HepG2 (cell line): ENCODE results near the gene AMBRA1. TPM values are rescaled to one million over a fixed set of nuclear protein-coding genes. Genes with fewer than 3 reads are reported as not detected.

Experiments
- BHLHE40 ChIP-seq: IDR thresholded peaks from 2 replicates; pipeline ENCODE4 v1.6.1; 2011; ENCODE audit warnings: low read length, improper control_type of control experiment
- ELF3 ChIP-seq: IDR thresholded peaks from 2 replicates; pipeline ENCODE4 v1.6.1; 2016; ENCODE audit warnings: missing genetic modification reagents, missing compliant biosample characterization
- EP300 ChIP-seq, 3 experiments: sonication (generic) in 1 of 3; formaldehyde crosslinking in 1 of 3; IDR thresholded peaks; 2 replicates each; pipeline versions ENCODE4 v1.5.1 to v1.6.1; 2011 to 2020; ENCODE audit warnings: low read depth in 2 of 3, low read length in 2 of 3, borderline replicate concordance in 1 of 3, improper control_type of control experiment in 1 of 3, mild to moderate bottlenecking in 1 of 3, missing genetic modification reagents in 1 of 3, moderate library complexity in 1 of 3
- FIP1L1 ChIP-seq: fragments of 200-400 bp; formaldehyde crosslinking; IDR thresholded peaks from 2 replicates; pipeline ENCODE4 v1.6.1; 2018; ENCODE audit warnings: low read depth, mild to moderate bottlenecking, low read length, moderate library complexity, borderline replicate concordance; ENCODE audit not compliant: insufficient read depth
- HMG20B ChIP-seq: conservative IDR thresholded peaks from 2 replicates; pipeline ENCODE4 v1.6.1; 2016; ENCODE audit warnings: missing genetic modification reagents, missing compliant biosample characterization
- MAFG ChIP-seq: sonication (generic); formaldehyde crosslinking; IDR thresholded peaks from 2 replicates; pipeline ENCODE4 v1.5.1; 2020; ENCODE audit warnings: mild to moderate bottlenecking, missing genetic modification reagents
- NCOA2 ChIP-seq: sonication (generic); formaldehyde crosslinking; IDR thresholded peaks from 2 replicates; pipeline ENCODE4 v1.8.0; 2022; ENCODE audit warnings: inconsistent platforms
- NFAT5 ChIP-seq: sonication (generic); formaldehyde crosslinking; IDR thresholded peaks from 2 replicates; pipeline ENCODE4 v1.4.0; 2020; ENCODE audit warnings: missing genetic modification reagents
- SKI ChIP-seq: fragments of 450-650 bp; IDR thresholded peaks from one replicate; pipeline ENCODE4 v1.6.1; 2018; ENCODE audit warnings: mild to moderate bottlenecking; ENCODE audit not compliant: partially characterized antibody
- TFDP1 ChIP-seq: IDR thresholded peaks from 2 replicates; pipeline ENCODE4 v1.6.1; 2016; ENCODE audit warnings: missing compliant biosample characterization, missing genetic modification reagents, borderline replicate concordance
- ZMAT5 ChIP-seq: sonication (generic); formaldehyde crosslinking; IDR thresholded peaks from 2 replicates; pipeline ENCODE4 v1.5.0; 2020; ENCODE audit warnings: mild to moderate bottlenecking, low read depth, missing genetic modification reagents, borderline replicate concordance
- ZNF292 ChIP-seq: sonication (generic); formaldehyde crosslinking; IDR thresholded peaks from 2 replicates; pipeline ENCODE4 v1.8.1; 2022; ENCODE audit warnings: mild to moderate bottlenecking, low read depth, missing genetic modification reagents, borderline replicate concordance
- ZNF326 ChIP-seq: sonication (generic); formaldehyde crosslinking; IDR thresholded peaks from 2 replicates; pipeline ENCODE4 v1.4.0; 2020; ENCODE audit warnings: missing genetic modification reagents, borderline replicate concordance
- ZNF34 ChIP-seq: sonication (generic); formaldehyde crosslinking; IDR thresholded peaks from 2 replicates; pipeline ENCODE4 v1.4.0; 2020; ENCODE audit warnings: mild to moderate bottlenecking, missing genetic modification reagents, borderline replicate concordance
- ZNF383 ChIP-seq: sonication (generic); formaldehyde crosslinking; IDR thresholded peaks from 2 replicates; pipeline ENCODE4 v1.4.0; 2020; ENCODE audit warnings: missing genetic modification reagents, mild to moderate bottlenecking, borderline replicate concordance
- ZNF432 ChIP-seq: sonication (generic); formaldehyde crosslinking; IDR thresholded peaks from 2 replicates; pipeline ENCODE4 v1.5.0; 2020; ENCODE audit warnings: missing genetic modification reagents, mild to moderate bottlenecking, borderline replicate concordance
- ZNF460 ChIP-seq: sonication (generic); formaldehyde crosslinking; IDR thresholded peaks from 2 replicates; pipeline ENCODE4 v1.5.1; 2020; ENCODE audit warnings: missing genetic modification reagents, mild to moderate bottlenecking, borderline replicate concordance
- ZNF510 ChIP-seq: sonication (generic); formaldehyde crosslinking; IDR thresholded peaks from 2 replicates; pipeline ENCODE4 v1.4.0; 2020; ENCODE audit warnings: low read depth, mild to moderate bottlenecking, missing genetic modification reagents
- ZNF546 ChIP-seq: sonication (generic); formaldehyde crosslinking; conservative IDR thresholded peaks from 2 replicates; pipeline ENCODE4 v1.8.1; 2023; ENCODE audit warnings: mild to moderate bottlenecking, missing genetic modification reagents
- ZNF570 ChIP-seq: sonication (generic); formaldehyde crosslinking; IDR thresholded peaks from 2 replicates; pipeline ENCODE4 v1.4.0; 2020; ENCODE audit warnings: mild to moderate bottlenecking, missing genetic modification reagents, borderline replicate concordance
- ZNF75D ChIP-seq: sonication (generic); formaldehyde crosslinking; IDR thresholded peaks from 2 replicates; pipeline ENCODE4 v1.8.1; 2023; ENCODE audit warnings: missing genetic modification reagents, mild to moderate bottlenecking, borderline replicate concordance
- ZNF883 ChIP-seq: sonication (generic); formaldehyde crosslinking; IDR thresholded peaks from 2 replicates; pipeline ENCODE4 v1.5.1; 2020; ENCODE audit warnings: mild to moderate bottlenecking, missing genetic modification reagents; ENCODE audit errors: not compliant biosample characterization
- polyA plus RNA-seq, 8 experiments: library from polyadenylated mRNA; depleted of rRNA in 3 of 8; stranded (reverse) in 7 of 8; unstranded in 1 of 8; fragments of >200 nt; fragmentation: Illumina TruSeq in 4 of 8; extraction: Trizol in 4 of 8; gene quantifications; 2 replicates each; pipeline versions ENCODE4 v1.2.1 to v1.2.3, GENCODE V29; 2011 to 2016; ENCODE audit warnings: low read depth in 4 of 8, missing spikeins in 1 of 8, mixed read lengths in 1 of 8; ENCODE audit not compliant: insufficient read depth in 1 of 8
- total RNA-seq, 5 experiments: library from RNA; depleted of rRNA; stranded (reverse); fragments of >200 nt; fragmentation: Illumina TruSeq; extraction: Trizol; gene quantifications; 2 replicates each; pipeline ENCODE4 v1.2.3, GENCODE V29; 2016; ENCODE audit warnings: low read depth in 1 of 5

AMBRA1 gene
- total and polyA plus RNA-seq, 2 of the 13 experiments (the other 11 are each of a cell fraction or from before 2014, with no cell fraction given) = 15.7 to 26.0 TPM

GRCh38 chr11:46392421-46393230, 201.2 kb downstream of the AMBRA1 start (continued):
- no peak; a peak in 1 of 4 replicates for TF ChIP-seq EP300 (IDR thresholded peaks at IDR 0.05; ENCODE audit: low read depth in 2 of 2, low read length in 2 of 2)
- peak; percentile 50; the same call in 1 of the 2 replicates for TF ChIP-seq EP300 (CRISPR knock-in tag; IDR thresholded peaks at IDR 0.05; ENCODE audit: borderline replicate concordance)
- no peak for TF ChIP-seq ZNF383 (CRISPR knock-in tag)
- peak; percentile 99 for TF ChIP-seq ZNF883 (CRISPR knock-in tag)
- peak; percentile 54; the same call in 1 of the 2 replicates for TF ChIP-seq ZNF326 (CRISPR knock-in tag)
- no peak for TF ChIP-seq ZNF432
- TF ChIP-seq TFDP1 (CRISPR knock-in tag) = peak; percentile 63; the same call in 1 of the 2 replicates
- TF ChIP-seq ZMAT5 (CRISPR knock-in tag) = no peak
- TF ChIP-seq ZNF570 (CRISPR knock-in tag) = no peak
- peak; percentile 67; the same call in 1 of the 2 replicates for TF ChIP-seq ZNF292 (CRISPR knock-in tag)
- TF ChIP-seq NFAT5 (CRISPR knock-in tag) = peak; percentile 99
- 0 out of 2 replicates have a peak, but pooled peaks have one; percentile 86 for TF ChIP-seq ZNF510 (CRISPR knock-in tag)
- no peak for TF ChIP-seq MAFG (CRISPR knock-in tag)
- TF ChIP-seq ZNF75D = 0 out of 2 replicates have a peak, but pooled peaks have one; percentile 87
- peak; percentile 32 for TF ChIP-seq SKI
- peak; percentile 89 for TF ChIP-seq HMG20B (CRISPR knock-in tag)
- TF ChIP-seq ZNF546 (CRISPR knock-in tag) = peak; percentile 94
- no peak for TF ChIP-seq FIP1L1
- peak; percentile 31; the same call in 1 of the 2 replicates for TF ChIP-seq ZNF460 (CRISPR knock-in tag)
- peak; percentile 85 for TF ChIP-seq NCOA2
- TF ChIP-seq ZNF34 (CRISPR knock-in tag) = no peak
- no peak for TF ChIP-seq BHLHE40
- TF ChIP-seq ELF3 (CRISPR knock-in tag) = peak; percentile 89
